ENCODE results near the gene TNFRSF21.

TNFRSF21 gene

DNA sequence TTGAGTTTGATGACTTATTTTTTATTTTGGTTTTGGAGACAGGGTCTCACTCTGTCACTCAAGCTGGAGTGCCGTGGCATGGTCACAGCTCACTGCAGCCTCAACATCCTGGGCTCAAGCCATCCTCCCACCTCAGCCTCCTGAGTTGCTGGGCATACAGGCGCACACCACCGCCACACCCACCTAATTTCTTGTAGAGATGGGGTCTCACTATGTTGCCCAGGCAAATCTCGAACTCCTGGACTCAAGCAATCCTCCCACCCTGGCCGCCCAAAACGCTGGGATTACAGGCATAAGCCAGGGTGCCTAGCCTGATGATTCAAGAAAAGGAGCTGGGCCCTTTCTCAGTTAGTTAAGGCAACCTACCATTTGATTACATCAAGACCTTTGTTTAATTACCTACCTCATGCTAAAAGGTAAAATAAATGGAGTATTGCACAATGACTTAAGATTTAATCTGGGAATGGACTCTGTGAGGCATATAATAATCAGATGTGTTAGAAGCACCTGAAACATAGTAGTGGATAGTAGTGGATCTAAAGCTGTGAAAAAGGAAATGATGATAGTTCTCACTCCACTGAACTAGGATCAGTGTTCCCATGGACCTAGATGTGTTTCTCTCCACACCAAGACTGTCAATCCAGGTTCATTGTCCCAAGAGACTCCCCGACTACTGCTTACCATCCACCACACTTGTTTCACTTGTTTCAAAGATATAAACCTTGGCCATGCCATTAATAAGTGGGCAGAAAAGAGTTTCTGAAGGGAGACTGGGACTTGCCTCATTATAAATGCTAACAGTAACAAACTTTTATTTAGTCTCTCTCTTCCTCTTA is 2.1 kb downstream of the TNFRSF21 start:
- H3K9ac ChIP-seq (ENCODE audit: low read depth in 1 of 2, low read length in 2 of 2) = peak overlapping the region in 1 of 2 donors; percentile 57
- H3K27ac ChIP-seq (ENCODE audit: low read depth, low read length) = no peak overlapping the region
- peaks cover 9 to 11% of the 10 kb centered on the region in 2 donors for H3K4me1 ChIP-seq (ENCODE audit: control insufficient read depth in 1 of 2, insufficient read depth in 2 of 2, low read length in 2 of 2)
- peak overlapping the region; percentile 78 for H3K4me3 ChIP-seq (ENCODE audit: low read depth in 1 of 2, low read length in 2 of 2)
- no peaks in the 10 kb centered on the region for H3K36me3 ChIP-seq (ENCODE audit: control insufficient read depth in 1 of 2, insufficient read depth in 2 of 2, low read length in 2 of 2)
- peaks cover 6 to 9% of the 10 kb centered on the region in 2 donors for H3K27me3 ChIP-seq (ENCODE audit: control insufficient read depth in 1 of 2, insufficient read depth in 2 of 2, low read length in 2 of 2)
- no peaks in the 10 kb centered on the region for H3K9me3 ChIP-seq (ENCODE audit: control insufficient read depth in 1 of 2, low read length in 2 of 2)

DNA sequence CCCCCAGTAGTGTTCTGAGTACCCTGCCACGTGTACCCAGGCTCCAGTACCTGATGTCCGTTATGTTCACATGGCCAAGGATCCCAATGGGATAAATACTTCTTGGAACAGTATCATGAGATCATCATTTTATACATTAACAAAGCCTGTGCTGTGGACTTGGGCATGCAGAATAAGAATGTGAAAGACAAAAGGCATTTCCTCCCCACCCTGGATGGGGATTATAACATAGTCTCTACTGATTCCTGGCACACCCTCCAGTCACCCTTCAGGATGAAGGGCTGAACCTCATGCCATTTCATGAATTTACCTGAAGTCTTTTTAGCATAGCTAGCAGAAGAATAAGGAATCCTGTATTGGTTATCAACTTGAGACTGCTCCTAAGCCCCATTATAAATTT is 2.8 kb downstream of the TNFRSF21 start:
- Histone ChIP-seq H3K9me3 (ENCODE audit: control insufficient read depth in 1 of 2, low read length in 2 of 2) (no peaks in the 10 kb centered on the region), H3K4me3 (ENCODE audit: low read depth in 1 of 2, low read length in 2 of 2) (no peak overlapping the region), H3K9ac (ENCODE audit: low read depth in 1 of 2, low read length in 2 of 2) (no peak overlapping the region), H3K27me3 (ENCODE audit: control insufficient read depth in 1 of 2, insufficient read depth in 2 of 2, low read length in 2 of 2) (peaks cover 6 to 9% of the 10 kb centered on the region in 2 donors), H3K36me3 (ENCODE audit: control insufficient read depth in 1 of 2, insufficient read depth in 2 of 2, low read length in 2 of 2) (no peaks in the 10 kb centered on the region), H3K27ac (ENCODE audit: low read depth, low read length) (no peak overlapping the region), H3K4me1 (ENCODE audit: control insufficient read depth in 1 of 2, insufficient read depth in 2 of 2, low read length in 2 of 2) (peaks cover 9 to 11% of the 10 kb centered on the region in 2 donors)

GRCh38 chr6:47303861-47304260 is 5.8 kb downstream of the TNFRSF21 start:
- H3K9me3 ChIP-seq (ENCODE audit: control insufficient read depth in 1 of 2, low read length in 2 of 2) = no peaks in the 10 kb centered on the region
- H3K4me3 ChIP-seq (ENCODE audit: low read depth in 1 of 2, low read length in 2 of 2) = no peak overlapping the region
- H3K9ac ChIP-seq (ENCODE audit: low read depth in 1 of 2, low read length in 2 of 2) = no peak overlapping the region
- no peaks in the 10 kb centered on the region for H3K36me3 ChIP-seq (ENCODE audit: control insufficient read depth in 1 of 2, insufficient read depth in 2 of 2, low read length in 2 of 2)
- H3K27me3 ChIP-seq (ENCODE audit: control insufficient read depth in 1 of 2, insufficient read depth in 2 of 2, low read length in 2 of 2) = peaks cover 6 to 8% of the 10 kb centered on the region in 2 donors
- peaks cover 7 to 9% of the 10 kb centered on the region in 2 donors for H3K4me1 ChIP-seq (ENCODE audit: control insufficient read depth in 1 of 2, insufficient read depth in 2 of 2, low read length in 2 of 2)
- no peak overlapping the region for H3K27ac ChIP-seq (ENCODE audit: low read depth, low read length)

DNA sequence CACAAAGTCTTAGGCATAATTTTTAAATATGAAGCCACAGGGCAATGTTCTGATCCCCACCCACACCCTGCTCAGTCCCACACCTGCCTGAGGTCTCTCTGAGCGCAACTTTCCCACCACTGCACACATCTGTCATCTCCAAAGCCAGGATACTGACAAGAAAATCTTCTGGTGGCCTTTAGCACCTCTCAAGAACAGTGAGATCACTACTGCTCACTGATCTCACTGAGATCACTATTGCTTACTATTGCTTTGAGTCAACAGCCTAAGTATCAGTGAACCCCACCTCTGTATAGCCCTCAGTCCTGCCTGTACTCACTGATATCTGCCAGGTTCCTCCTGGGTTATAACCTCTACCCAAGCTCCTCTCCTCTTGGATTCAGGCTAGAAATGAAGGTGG is 6.4 kb downstream of the TNFRSF21 start:
- no peaks in the 10 kb centered on the region for H3K36me3 ChIP-seq (ENCODE audit: control insufficient read depth in 1 of 2, insufficient read depth in 2 of 2, low read length in 2 of 2)
- no peak overlapping the region for H3K4me3 ChIP-seq (ENCODE audit: low read depth in 1 of 2, low read length in 2 of 2)
- no peak overlapping the region for H3K9ac ChIP-seq (ENCODE audit: low read depth in 1 of 2, low read length in 2 of 2)
- H3K27ac ChIP-seq (ENCODE audit: low read depth, low read length) = no peak overlapping the region
- peaks cover 2 to 6% of the 10 kb centered on the region in 2 donors for H3K4me1 ChIP-seq (ENCODE audit: control insufficient read depth in 1 of 2, insufficient read depth in 2 of 2, low read length in 2 of 2)
- H3K9me3 ChIP-seq (ENCODE audit: control insufficient read depth in 1 of 2, low read length in 2 of 2) = no peaks in the 10 kb centered on the region
- H3K27me3 ChIP-seq (ENCODE audit: control insufficient read depth in 1 of 2, insufficient read depth in 2 of 2, low read length in 2 of 2) = peaks cover 4% of the 10 kb centered on the region in 2 donors

GRCh38 chr6:47302043-47302442 is 7.7 kb downstream of the TNFRSF21 start:
- no peaks in the 10 kb centered on the region for H3K9me3 ChIP-seq (ENCODE audit: control insufficient read depth in 1 of 2, low read length in 2 of 2)
- H3K27ac ChIP-seq (ENCODE audit: low read depth, low read length) = no peak overlapping the region
- H3K4me1 ChIP-seq (ENCODE audit: control insufficient read depth in 1 of 2, insufficient read depth in 2 of 2, low read length in 2 of 2) = no peaks in the 10 kb centered on the region
- H3K9ac ChIP-seq (ENCODE audit: low read depth in 1 of 2, low read length in 2 of 2) = no peak overlapping the region
- no peak overlapping the region for H3K4me3 ChIP-seq (ENCODE audit: low read depth in 1 of 2, low read length in 2 of 2)
- no peaks in the 10 kb centered on the region for H3K27me3 ChIP-seq (ENCODE audit: control insufficient read depth in 1 of 2, insufficient read depth in 2 of 2, low read length in 2 of 2)
- H3K36me3 ChIP-seq (ENCODE audit: control insufficient read depth in 1 of 2, insufficient read depth in 2 of 2, low read length in 2 of 2) = no peaks in the 10 kb centered on the region

- Histone ChIP-seq H3K9ac (ENCODE audit: low read depth in 1 of 2, low read length in 2 of 2) (no peak overlapping the region), H3K4me1 (ENCODE audit: control insufficient read depth in 1 of 2, insufficient read depth in 2 of 2, low read length in 2 of 2) (no peaks in the 10 kb centered on the region), H3K36me3 (ENCODE audit: control insufficient read depth in 1 of 2, insufficient read depth in 2 of 2, low read length in 2 of 2) (no peaks in the 10 kb centered on the region), H3K4me3 (ENCODE audit: low read depth in 1 of 2, low read length in 2 of 2) (no peak overlapping the region), H3K9me3 (ENCODE audit: control insufficient read depth in 1 of 2, low read length in 2 of 2) (no peaks in the 10 kb centered on the region), H3K27ac (ENCODE audit: low read depth, low read length) (no peak overlapping the region), H3K27me3 (ENCODE audit: control insufficient read depth in 1 of 2, insufficient read depth in 2 of 2, low read length in 2 of 2) (no peaks in the 10 kb centered on the region)
Measured at GRCh38 chr6:47301441-47301840, 8.3 kb downstream of the TNFRSF21 start.

DNA sequence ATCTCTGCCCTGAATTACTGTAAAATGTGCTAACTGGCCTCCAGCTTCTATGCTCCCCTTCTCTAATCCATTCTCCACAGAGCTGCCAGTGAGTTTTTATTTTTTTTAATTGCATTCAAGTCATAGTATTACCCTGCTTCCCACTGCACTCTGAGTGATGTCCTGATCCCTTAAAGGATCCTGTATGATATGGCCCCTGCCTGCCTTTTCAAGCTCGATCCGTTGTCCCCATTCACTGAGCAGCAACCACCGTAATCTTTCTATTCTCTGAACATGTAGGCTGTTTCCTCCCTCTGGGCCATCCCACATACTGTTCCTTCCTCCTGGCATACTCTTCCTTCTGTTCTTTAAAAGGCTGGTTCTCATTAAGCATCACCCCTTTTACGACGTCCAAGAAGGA is 9.3 kb downstream of the TNFRSF21 start:
- no peaks in the 10 kb centered on the region for H3K27me3 ChIP-seq (ENCODE audit: control insufficient read depth in 1 of 2, insufficient read depth in 2 of 2, low read length in 2 of 2)
- no peaks in the 10 kb centered on the region for H3K4me1 ChIP-seq (ENCODE audit: control insufficient read depth in 1 of 2, insufficient read depth in 2 of 2, low read length in 2 of 2)

DNA sequence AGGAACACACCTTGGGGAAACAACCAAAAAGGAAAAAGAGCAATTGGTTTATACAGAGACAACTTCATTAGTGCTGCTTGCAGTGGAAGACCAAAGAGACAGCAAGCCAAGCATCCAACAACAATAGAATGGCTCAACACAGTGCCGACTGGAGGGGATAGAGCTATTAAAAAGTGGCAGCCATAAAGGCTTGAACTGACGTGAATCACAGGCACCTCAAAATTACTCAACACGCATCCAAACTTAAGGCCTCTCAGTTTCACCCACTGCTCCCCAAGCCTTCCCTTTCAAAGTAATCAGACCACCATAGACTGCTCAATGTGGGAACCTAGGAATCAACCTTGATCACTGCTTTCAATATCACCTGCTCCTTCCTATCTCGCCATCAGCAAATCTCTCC is 9.7 kb downstream of the TNFRSF21 start:
- Histone ChIP-seq H3K4me1 (ENCODE audit: control insufficient read depth in 1 of 2, insufficient read depth in 2 of 2, low read length in 2 of 2) (no peaks in the 10 kb centered on the region), H3K36me3 (ENCODE audit: control insufficient read depth in 1 of 2, insufficient read depth in 2 of 2, low read length in 2 of 2) (no peaks in the 10 kb centered on the region), H3K27ac (ENCODE audit: low read depth, low read length) (no peak overlapping the region), H3K9me3 (ENCODE audit: control insufficient read depth in 1 of 2, low read length in 2 of 2) (no peaks in the 10 kb centered on the region), H3K9ac (ENCODE audit: low read depth in 1 of 2, low read length in 2 of 2) (no peak overlapping the region), H3K27me3 (ENCODE audit: control insufficient read depth in 1 of 2, insufficient read depth in 2 of 2, low read length in 2 of 2) (no peaks in the 10 kb centered on the region), H3K4me3 (ENCODE audit: low read depth in 1 of 2, low read length in 2 of 2) (no peak overlapping the region)

More for the DNA sequence above, 9.3 kb downstream of the TNFRSF21 start:
- Histone ChIP-seq H3K4me3 (ENCODE audit: low read depth in 1 of 2, low read length in 2 of 2) (no peak overlapping the region), H3K27ac (ENCODE audit: low read depth, low read length) (no peak overlapping the region), H3K9me3 (ENCODE audit: control insufficient read depth in 1 of 2, low read length in 2 of 2) (no peaks in the 10 kb centered on the region), H3K9ac (ENCODE audit: low read depth in 1 of 2, low read length in 2 of 2) (no peak overlapping the region), H3K36me3 (ENCODE audit: control insufficient read depth in 1 of 2, insufficient read depth in 2 of 2, low read length in 2 of 2) (no peaks in the 10 kb centered on the region)

GRCh38 chr6:47298475-47298874 is 11.2 kb downstream of the TNFRSF21 start:
- Histone ChIP-seq H3K27me3 (ENCODE audit: control insufficient read depth in 1 of 2, insufficient read depth in 2 of 2, low read length in 2 of 2) (no peaks in the 10 kb centered on the region), H3K9me3 (ENCODE audit: control insufficient read depth in 1 of 2, low read length in 2 of 2) (no peaks in the 10 kb centered on the region), H3K9ac (ENCODE audit: low read depth in 1 of 2, low read length in 2 of 2) (no peak overlapping the region), H3K4me1 (ENCODE audit: control insufficient read depth in 1 of 2, insufficient read depth in 2 of 2, low read length in 2 of 2) (no peaks in the 10 kb centered on the region), H3K36me3 (ENCODE audit: control insufficient read depth in 1 of 2, insufficient read depth in 2 of 2, low read length in 2 of 2) (no peaks in the 10 kb centered on the region), H3K27ac (ENCODE audit: low read depth, low read length) (no peak overlapping the region), H3K4me3 (ENCODE audit: low read depth in 1 of 2, low read length in 2 of 2) (no peak overlapping the region)

DNA sequence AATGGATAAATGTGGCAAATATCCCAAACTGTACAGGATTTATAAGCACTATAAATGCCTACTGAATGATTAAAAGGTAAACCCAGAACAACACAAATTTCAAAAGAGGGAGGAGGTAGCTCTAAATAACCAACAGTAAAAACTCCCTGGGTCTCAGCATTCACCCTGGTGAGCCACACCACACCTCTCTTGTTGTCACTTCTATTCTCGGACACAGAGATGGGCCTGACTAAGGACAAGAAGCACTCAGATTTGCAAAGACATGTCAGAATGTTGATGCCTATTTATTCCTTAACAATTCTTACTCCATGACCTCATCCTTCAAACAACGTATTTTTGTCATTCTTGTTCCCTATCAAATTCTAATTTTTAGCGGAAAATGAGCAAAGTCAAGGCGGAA is 14.7 kb downstream of the TNFRSF21 start:
- no peaks in the 10 kb centered on the region for H3K36me3 ChIP-seq (ENCODE audit: control insufficient read depth in 1 of 2, insufficient read depth in 2 of 2, low read length in 2 of 2)
- no peaks in the 10 kb centered on the region for H3K9me3 ChIP-seq (ENCODE audit: control insufficient read depth in 1 of 2, low read length in 2 of 2)
- H3K27ac ChIP-seq (ENCODE audit: low read depth, low read length) = no peak overlapping the region
- no peaks in the 10 kb centered on the region for H3K27me3 ChIP-seq (ENCODE audit: control insufficient read depth in 1 of 2, insufficient read depth in 2 of 2, low read length in 2 of 2)
- no peak overlapping the region for H3K4me3 ChIP-seq (ENCODE audit: low read depth in 1 of 2, low read length in 2 of 2)
- H3K4me1 ChIP-seq (ENCODE audit: control insufficient read depth in 1 of 2, insufficient read depth in 2 of 2, low read length in 2 of 2) = no peaks in the 10 kb centered on the region
- no peak overlapping the region for H3K9ac ChIP-seq (ENCODE audit: low read depth in 1 of 2, low read length in 2 of 2)
